M059J (cell line): ENCODE measurements around the gene ADCY5. TPM values are rescaled to one million over a fixed set of nuclear protein-coding genes. Genes with fewer than 3 reads are reported as not detected.
"Not testable (repeated sequence)": the region's sequence is repeated elsewhere in the genome, so short reads cannot be mapped to it uniquely, and the experiment has no call there.

Experiments used
- DNase-seq: peaks from one replicate; pipeline ENCODE4 v3.0.0-alpha.2; 2012; ENCODE audit warnings: low read depth
- total RNA-seq: library from RNA; depleted of rRNA; stranded (reverse); fragments of >200 nt; shearing (Covaris generic); gene quantifications from 2 replicates; pipeline ENCODE4 v1.2.3, GENCODE V29; 2014; rRNA removed

ADCY5 gene
- total RNA-seq: not detected in 2 replicates

DNA sequence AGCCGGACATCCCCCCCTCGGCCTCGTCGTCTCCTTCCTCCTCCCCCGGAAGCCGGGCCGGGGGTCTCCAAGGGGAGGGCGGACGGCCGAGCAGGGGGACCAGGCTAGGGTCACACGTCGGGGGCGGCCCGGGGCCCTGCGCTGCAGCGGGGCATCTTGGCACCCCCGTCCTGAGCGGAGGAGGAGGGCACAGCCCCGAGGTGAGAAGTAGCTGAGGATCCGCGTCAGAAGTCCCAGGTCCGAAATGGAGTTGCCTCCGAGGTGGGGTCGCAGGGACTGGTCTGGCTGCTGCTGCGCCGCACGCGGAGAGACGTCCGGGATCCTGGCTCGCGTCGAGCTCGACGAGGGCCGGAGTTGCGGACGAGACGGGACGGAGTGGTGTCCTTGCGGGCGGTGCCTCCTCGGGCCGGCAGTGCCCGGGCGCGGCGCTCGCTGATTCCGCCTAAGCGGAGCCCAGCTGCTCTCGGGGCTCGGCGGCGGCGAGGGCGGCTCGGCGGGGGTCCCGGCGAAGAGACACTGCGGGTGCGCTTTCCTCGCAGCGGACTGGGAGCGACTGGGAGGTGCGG lies at the start of gene ADCY5:
TSS of gene ADCY5 (minus strand) at position 555 of the 566 bp plus-strand sequence. CDS start at position 10, 545 bp downstream.
- no peak for DNase-seq

DNA sequence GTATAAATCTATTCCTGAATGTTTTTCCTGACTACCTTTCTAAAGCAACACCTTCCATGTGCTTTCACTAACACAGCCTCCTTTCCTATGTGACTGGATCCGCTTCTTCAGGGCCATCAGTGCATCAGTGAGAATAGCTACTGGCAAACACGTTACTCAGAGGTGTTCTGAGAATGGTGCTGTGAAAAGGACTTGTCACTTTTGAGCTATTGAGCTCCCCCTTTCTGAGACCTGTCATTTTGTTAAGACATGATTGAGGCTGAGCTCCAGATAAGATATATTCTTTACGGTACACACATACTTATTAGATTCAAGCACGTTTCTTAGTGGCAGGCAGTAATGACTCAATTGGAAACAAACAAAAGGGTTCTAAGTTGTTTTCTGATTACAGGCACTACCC lies 45.0 kb upstream of the ADCY5 start:
- DNase-seq: no peak

DNA sequence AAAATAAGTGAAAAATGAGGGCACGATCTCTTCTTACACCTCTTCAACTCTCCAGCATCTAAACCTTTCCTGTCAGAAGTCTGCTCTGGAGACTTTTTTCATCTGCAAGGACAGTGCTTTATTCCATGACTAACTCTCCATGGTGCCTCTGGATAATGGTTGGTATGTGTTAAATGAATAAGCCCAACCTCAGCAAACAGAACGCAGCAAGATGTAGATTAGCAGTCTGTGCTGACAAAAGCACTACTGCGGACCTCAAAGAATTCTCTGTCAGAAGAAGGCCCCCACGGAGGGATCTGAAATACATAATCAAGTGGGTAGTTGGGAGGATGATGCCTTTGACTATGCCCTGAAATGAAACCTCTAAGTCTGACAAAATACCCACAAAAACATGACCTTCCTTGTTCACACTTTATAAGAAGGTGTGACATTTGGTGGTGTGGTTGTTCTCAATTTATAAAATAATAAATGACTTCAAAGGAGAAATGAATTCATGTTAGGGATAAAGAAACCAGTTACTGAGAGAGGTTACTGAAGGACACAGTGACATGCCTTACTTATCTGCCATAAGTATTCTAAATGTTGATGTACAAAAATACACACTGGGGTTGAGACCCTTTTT lies 43.2 kb upstream of the ADCY5 start:
- DNase-seq: no peak

DNA sequence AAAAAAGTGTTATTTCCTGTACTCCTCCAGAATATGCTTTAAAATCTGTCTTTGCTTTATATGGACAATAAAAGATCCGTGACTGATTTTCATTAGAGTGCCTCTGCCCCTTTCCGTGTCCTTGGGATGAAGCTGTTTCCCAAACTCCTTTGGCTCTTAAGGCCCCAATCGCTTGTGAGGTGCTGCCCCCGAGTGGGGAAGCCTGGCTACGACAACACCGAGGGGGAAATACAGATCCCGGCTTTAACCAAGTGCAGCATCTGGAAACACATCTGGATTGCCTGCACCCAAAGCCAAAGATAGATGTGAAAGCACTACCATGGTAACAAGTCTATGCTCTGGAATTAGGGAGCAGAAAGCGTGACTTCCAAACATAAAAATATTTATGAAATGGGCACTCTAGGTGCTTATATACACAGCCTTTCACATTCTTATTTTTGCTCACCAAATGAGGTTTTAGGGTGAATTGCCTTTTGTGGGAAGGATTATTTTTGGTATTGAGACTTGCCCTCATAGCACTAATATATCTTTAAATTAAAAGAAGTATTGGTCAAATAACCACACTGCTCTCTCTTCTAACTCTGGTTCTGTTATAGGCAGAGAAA lies 40.6 kb upstream of the ADCY5 start:
- peak; percentile 53 for DNase-seq

DNA sequence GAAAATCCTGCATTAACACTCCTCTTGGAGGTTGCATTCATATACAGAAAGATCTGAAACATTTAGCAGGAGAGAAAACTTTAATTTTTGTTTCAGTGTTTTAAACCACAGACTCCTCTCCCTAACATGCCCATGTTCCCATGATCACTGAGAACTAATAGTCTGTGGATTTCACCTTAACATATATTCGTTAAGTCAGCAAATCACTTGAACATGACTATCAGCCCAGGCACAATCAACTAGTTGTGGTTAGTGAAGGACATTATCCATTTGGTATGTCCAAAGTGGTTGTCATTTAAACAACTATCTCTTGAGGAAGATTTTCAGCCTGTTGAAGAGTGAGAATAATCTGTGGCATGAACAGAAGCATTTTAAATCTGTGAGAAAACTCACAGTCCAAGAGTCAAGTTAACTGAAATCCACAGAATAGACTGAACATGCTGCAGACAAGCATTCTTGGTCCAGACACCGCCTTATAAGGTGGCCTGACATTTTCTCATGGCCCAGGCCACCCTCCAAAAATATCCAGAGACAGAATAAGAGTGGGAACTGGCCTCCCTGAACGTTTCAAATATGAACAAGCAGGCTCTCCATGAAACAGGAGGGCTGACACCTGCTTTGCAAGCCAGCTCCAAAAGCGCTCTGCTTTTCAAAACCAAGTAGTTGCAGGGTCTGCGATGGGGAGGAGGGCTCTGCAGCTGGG lies 39.9 kb upstream of the ADCY5 start:
- no peak for DNase-seq

DNA sequence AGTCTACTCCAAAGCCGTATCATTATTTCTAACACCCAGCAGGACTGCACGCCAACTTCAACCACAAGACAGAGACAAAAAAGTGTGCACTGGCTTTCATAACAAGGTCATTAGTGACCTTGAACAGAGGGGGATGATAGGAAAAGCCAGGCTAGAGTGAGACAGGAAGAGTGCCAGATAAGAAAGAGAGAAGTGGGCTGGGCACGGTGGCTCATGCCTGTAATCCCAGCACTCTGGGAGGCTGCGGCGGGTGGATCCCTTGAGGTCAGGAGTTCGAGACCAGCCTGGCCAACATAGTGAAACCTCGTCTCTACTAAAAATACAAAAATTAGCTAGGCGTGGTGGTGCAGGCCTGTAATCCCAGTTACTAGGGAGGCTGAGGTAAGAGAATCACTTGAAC lies 38.2 kb upstream of the ADCY5 start:
- not testable (repeated sequence) for DNase-seq

DNA sequence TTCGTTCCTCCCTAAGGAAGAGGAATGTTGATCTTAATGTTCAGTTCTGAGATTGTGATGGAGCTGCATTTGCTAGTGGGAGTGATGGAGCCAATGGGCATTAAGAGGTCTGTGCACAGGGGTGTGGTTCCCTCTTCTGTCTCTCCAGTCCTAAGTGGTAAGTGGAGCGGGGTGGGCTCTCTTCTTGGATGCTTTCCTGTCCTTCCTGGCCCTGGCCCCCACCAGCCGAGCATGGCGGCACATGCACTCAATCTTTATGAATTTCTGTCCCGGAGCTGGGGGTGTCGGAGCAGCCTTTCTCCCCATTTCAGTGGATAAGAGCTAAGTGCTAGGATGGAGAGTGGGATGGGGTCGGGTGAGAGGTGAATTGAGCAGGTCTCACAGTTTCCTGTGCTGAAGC lies 37.6 kb upstream of the ADCY5 start:
- DNase-seq: no peak

DNA sequence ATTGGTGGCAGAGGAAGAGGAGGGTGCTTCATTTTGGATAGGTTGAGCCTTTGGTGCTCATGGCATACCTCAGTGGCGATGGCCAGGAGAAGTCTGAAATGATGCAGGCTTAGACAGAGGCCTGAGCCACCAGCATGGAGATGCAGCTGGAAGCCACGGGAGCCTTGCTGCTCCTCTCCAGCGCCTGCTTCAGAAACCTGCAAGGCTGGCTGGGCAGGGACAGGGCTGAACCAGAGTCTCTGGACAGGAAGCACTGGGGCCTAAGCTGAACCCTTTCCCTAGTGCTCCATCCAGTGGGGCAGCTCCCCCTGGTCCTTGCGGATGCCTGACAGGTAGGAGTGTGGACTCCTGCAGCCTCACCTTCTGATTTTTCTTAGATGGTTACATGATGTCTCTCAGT lies 36.7 kb upstream of the ADCY5 start:
- DNase-seq: no peak

DNA sequence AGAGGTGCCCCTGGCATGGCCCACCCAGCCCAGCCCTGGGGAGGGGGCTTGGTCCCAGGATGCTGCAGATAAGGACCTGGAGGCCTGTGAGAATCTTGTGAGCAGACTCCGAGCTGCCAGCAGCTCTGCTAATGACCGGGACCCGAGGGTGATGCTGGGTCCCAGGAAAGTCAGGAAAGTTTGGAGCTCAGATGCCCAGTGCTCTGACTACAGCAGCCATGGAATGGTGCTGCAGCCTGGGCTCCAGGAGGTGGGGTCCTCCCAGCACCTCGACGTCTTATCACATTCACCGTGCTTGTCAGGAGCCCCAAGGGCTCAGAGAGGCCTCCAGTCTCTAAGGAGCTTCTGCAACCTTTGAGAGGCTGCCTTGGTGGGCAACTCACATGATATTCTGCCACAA lies 34.3 kb upstream of the ADCY5 start:
- no peak for DNase-seq

DNA sequence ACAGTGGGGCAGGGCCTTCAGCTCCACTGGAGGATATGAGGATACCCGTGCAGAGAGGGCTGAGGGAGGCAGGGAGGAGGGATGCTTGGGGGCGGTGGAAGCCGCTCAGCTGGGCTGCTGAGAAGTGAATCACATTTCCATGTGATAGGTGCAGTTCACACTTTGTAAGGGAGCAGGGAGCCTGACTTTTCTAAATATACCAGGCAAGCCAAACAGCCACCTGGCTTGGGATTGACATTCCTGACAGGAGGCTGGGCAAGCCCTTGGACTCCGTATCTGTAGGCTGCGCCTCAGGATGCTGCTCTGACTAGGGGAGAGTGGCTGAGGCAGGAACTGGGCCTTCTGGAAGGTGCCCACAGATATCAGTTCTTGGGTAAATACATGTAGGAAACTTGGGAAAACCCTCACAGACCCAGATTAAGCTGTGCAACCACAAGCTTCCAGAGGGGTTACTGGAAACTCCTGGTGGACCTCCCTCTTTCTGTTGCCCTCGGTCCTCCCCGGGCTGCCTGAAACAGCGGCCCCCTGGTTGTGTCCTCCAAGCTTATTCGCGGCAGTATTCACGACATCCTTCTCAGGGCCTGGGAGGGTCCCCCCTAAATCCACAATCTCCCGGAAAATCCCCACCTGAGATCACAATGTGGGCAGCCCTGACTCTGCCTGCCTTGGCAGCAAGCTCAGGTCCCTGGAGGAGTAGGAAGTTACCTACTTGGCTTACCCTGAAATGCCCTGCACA lies 33.0 kb upstream of the ADCY5 start:
- DNase-seq: no peak

DNA sequence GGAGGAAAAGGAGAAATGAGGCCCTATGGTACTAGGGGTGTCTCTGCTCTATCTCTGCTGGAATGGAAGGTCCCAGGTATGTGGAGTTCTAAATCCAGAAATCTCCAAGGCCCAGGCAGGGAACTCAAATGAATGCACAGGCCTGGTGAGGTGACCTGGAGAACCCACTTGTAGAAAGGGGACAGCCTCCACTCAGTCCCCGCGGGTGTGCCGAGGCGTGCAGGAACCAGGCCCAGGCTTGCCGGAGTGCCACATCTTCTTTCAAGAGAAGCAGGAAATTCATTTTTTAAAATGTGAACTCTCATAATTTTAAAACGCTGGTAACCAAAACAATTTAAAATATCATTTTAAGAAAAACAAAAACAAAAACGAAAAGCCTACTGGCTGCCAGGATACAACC lies 32.2 kb upstream of the ADCY5 start:
- DNase-seq: no peak

DNA sequence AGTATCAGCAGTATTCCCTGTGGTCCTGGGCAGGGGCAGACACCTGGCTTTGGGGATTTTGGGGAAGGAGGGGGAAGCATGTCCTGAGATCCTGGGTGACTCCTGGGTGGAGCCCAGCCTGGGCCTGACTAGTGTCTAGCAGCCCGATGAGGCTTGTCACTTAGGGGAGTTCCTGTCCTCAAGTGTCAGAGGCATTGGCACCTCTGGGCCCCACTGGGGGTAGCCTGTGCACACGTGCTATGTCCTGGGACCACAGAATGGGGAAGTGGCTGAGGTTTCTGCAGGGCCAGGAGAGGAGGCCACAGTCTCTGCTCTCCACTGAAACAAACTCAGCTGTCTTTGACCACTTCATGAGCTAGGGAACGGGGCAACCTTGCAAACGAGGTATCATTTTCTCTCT lies 31.5 kb upstream of the ADCY5 start:
- no peak for DNase-seq

DNA sequence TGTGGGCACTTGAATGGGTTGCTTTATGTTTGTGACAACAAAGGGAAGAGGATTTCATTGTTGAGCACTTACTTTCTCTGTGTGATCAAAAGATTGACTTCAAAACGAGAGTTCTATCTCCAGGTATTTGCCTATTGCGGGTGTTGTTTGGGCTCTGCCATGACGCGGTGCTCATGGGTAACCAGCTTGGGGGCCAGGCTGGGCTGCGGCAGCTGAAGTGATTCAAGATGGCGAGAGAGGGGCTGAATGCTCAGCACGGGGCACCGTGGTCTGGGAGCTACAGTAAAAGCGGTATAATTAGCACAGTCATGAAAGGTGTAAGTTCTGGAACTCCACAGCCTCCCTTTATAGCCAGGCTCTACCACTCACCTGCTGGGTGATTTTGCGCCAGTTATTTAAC lies 31.0 kb upstream of the ADCY5 start:
- DNase-seq: no peak

DNA sequence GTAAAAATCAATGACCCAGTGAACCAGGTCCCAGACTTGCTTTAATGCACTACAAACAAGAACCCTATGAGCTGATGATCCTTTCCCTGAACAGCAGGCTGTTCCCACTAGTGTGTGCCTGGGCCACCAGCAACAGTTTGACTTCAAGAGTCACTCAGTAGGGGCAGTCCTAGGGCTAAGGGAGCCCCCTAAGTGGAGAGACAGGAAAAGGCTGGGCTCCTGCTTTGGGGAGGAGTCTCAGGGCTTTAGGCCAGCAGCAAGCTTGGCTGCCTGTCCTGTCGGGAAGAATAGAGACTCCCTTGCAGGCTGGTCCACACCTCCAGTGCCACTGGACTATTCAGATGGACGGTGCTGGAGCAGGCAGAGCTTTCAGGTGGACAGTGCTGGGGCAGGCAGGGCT lies 29.4 kb upstream of the ADCY5 start:
- no peak for DNase-seq

DNA sequence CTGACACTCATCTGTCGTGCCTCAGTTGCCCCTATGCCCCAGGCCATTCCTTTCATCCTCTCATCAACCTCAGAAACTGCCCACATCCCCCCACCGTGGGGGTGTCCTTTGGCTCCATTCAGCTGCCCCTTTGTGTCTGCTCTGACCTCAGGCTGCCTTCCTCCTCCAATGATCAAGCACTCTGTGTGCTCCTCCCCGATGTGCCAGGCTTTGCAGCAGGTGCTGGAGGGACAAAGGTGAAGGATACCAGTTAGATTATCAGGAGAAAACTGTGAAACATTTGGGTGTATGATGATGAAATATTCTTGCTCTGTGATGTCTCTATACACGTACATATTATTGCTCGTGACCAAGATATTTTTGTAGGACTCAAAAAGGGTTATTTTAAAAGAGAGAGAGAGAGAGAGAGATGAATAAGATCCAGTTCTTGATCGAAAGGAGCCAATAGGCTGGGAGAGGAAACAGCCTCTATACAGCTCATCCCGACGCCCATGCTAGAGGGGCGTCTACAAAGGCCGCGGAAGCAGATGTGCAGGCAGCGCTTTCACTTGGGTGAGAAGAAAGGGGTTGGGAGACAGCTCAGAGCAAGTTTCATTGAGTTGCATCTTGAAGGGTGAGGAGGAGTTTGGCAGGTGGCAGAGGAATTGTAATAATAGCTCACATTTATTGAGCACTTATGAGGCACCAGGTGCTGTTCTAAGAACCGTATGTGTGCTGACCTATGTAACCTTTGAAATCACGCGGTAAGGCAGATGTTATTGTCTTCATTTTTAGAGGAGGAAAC lies 28.3 kb upstream of the ADCY5 start:
- DNase-seq: no peak

DNA sequence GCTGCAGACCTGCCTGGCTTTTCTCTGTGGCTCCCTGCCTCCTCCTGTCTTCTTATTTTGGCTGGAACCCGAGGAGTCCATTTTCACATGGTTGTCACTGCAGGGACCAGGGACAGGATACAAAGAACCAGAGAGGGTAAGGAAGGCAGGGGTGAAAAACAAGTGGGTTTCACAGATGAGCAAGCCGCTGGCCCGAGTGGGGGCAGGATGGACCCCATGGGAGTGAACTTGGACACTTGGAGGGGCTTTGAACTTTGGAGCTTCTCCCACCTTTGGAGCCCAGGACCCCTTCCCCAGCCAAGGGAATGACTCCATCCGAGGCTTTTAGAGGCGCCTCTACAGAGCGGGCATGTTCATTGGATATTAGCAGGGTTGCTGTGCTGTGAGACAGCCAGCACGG lies 26.9 kb upstream of the ADCY5 start:
- no peak for DNase-seq

DNA sequence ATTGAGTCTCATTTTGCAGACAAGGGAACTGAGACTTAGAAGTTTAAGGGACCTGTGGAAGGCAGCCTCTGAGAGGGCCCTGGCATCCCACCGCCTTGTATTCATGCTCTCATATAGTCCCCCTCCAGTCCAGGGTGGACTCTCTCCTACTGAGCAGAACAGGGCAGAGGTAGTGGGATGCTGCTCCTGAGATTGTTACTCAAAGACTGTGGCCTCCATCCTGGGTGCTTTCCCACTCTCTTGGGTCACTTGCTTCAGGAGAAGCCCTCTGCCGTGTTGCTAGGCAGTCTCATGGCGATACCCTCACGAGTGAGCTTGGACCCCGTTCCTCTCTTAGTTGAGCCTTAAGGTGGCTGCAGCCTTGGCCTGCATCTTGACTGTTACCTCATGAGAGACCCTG lies 22.2 kb upstream of the ADCY5 start:
- no peak for DNase-seq

DNA sequence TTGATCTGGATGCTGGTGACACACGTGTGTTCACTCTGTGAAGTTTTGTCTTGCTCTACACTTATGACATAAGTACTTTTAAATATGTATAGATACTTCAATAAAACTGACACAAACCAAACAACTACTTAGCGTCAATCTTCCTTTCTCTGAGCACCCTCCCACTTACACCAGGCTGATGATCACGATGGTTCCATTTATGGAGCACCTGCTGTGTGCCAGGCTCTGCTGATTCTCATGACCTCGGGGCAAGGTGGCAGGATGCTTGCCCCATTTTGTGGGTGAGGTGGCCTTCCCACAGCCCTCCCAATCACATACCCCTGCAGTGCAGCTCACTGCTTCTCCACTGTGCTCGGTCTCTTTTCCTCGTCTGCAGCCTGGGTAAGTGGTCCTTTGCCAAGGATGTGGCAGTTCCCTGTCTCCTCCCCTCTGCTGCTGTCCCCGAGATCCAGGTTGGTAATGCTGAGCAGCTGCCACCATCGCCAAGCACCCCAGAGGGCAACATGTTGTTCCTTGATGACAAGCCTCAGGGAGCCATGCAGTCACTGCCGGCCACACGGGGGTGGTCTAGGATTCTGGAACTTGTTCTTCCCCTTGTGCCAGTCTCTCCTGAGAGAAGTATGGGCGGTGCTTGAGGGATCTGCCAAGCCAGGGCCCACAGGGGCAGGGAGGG lies 20.6 kb upstream of the ADCY5 start:
- no peak for DNase-seq

DNA sequence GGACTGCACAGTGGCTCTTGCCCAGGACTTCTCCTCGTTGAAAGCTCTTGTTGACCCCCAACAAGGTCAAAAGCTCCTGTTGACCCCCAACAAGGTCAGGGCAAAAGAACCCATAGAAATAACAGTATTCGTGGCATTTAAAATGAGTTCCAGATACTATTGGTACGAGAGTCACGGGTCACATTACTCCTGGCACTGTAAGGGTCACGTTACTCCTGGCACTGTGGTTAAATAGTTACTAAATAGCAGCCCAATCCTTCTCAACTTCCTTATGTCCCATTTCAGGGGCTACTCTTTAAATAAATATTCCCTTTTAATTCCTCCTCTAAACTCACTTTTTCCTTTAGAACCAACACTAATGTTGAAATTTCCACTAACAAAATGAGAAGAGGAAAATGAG lies 18.2 kb upstream of the ADCY5 start:
- DNase-seq: no peak

DNA sequence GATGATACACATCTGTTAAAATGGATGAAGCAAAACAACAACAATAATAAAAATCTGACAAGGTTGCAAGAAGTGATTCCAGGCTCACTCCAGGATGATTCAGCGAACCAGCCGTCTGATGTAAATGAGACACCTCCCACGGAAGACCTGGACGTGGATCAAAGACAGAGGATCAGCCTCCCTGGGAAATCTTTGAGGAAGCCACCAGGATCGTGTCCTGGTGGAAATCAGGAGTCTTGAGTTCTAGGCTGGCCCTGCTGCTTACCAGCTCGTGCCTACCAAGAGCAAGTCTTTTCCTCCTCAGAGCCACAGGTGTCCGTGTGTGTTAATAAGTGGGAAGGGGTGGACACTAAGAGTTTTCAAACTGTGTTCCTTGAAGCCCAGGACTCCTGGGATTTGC lies 15.3 kb upstream of the ADCY5 start:
- no peak for DNase-seq

DNA sequence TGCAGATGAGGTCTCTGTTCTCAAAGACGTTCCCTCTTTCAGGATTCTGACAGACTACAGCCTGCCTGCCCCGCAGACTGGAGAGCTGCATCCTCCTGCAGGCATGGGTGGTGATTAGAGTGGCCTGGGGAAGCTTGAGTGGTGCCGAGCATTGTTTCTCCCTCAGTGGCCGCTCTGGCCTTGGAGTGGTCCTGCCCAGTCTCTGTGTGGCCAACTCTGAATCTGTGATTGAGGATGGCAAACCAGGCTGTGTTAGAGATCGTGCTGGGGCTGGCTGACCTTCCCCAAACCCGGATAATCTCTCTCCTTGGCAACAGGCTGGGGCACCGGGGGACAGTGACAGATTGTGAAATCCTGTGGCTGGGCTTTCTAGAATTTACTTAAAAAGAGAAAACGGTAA lies 11.0 kb upstream of the ADCY5 start:
- no peak for DNase-seq
